Left ventricle myocardium superior (tissue), 1 donor: ENCODE data around the gene ARHGAP6. TPM values are rescaled to one million over a fixed set of nuclear protein-coding genes. Genes with fewer than 3 reads are reported as not detected.
"Not testable (repeated sequence)": the region's sequence is repeated elsewhere in the genome, so short reads cannot be mapped to it uniquely, and the experiment has no call there.

Experiments
- ATAC-seq: fragments of 200-7000 bp; cut with Tn5 transposase; one replicate; pipeline ENCODE4 v1.9.1; 2020; ENCODE audit warnings: mild to moderate bottlenecking, moderate library complexity
- DNase-seq: peaks from one replicate; pipeline ENCODE4 v3.0.0-alpha.2; 2020
- intact Hi-C: fragments of 100-400 bp; cut with micrococcal nuclease; formaldehyde crosslinking; loops from one replicate; pipeline ENCODE4 v1.11.0; 2022
- total RNA-seq: library from RNA; stranded (reverse); fragmentation: NEBNext Ultra II Directional; extraction: Animal tissue kit (Norgen Biotek cat#: 25700); gene quantifications from one replicate; pipeline ENCODE4 v1.2.1, GENCODE V29; 2021
- donor health status: DM: no; HTN: yes; CAD: no; lungs with severe emphysema.

The ARHGAP6 gene
- total RNA-seq, 1 donor from 2014 or later, result 2.8 TPM

- DNase-seq (no peak), ATAC-seq (peak; percentile 58)
- intact Hi-C loops, result no loop called here
These were observed 279.7 kb downstream of the ARHGAP6 start for GRCh38 chrX:11386001-11386523.

- DNase-seq (no peak), ATAC-seq (no peak)
- intact Hi-C loops, result no loop called here
These were observed 282.8 kb downstream of the ARHGAP6 start for GRCh38 chrX:11382930-11383329.

GRCh38 chrX:11381464-11381863, 284.3 kb downstream of the ARHGAP6 start:
- DNase-seq (no peak), ATAC-seq (peak; percentile 77)
- intact Hi-C loops, result no loop called here

- peak; percentile 75 for ATAC-seq
- intact Hi-C loops, result no loop called here
- no peak for DNase-seq
These were observed 285.4 kb downstream of the ARHGAP6 start for GRCh38 chrX:11380187-11380844.

GRCh38 chrX:11376163-11376562, 289.6 kb downstream of the ARHGAP6 start:
- intact Hi-C loops, result no loop called here
- DNase-seq (no peak), ATAC-seq (no peak)

- ATAC-seq (no peak), DNase-seq (no peak)
- intact Hi-C loops, result no loop called here
These were observed 290.1 kb downstream of the ARHGAP6 start for GRCh38 chrX:11375614-11376119.

- no peak for ATAC-seq
- intact Hi-C loops, result no loop called here
- DNase-seq, result no peak
These were observed 291.1 kb downstream of the ARHGAP6 start for GRCh38 chrX:11374570-11374969.

GRCh38 chrX:11371106-11371505, 294.6 kb downstream of the ARHGAP6 start:
- intact Hi-C loops, result no loop called here
- DNase-seq, result no peak
- no peak for ATAC-seq

- intact Hi-C loops, result no loop called here
- no peak for ATAC-seq
- DNase-seq, result no peak
These were observed 297.9 kb downstream of the ARHGAP6 start for GRCh38 chrX:11367609-11368430.

GRCh38 chrX:11366998-11367595, 298.6 kb downstream of the ARHGAP6 start:
- intact Hi-C loops, result no loop called here

GRCh38 chrX:11365426-11365825, 300.3 kb downstream of the ARHGAP6 start:
- intact Hi-C loops, result no loop called here
- no peak for DNase-seq
- ATAC-seq, result no peak

More at GRCh38 chrX:11366998-11367595, 298.6 kb downstream of the ARHGAP6 start:
- DNase-seq (no peak), ATAC-seq (no peak)

GRCh38 chrX:11364835-11365234, 300.9 kb downstream of the ARHGAP6 start:
- ATAC-seq, result no peak
- no peak for DNase-seq
- intact Hi-C loops, result no loop called here

GRCh38 chrX:11363825-11364224, 301.9 kb downstream of the ARHGAP6 start:
- intact Hi-C loops, ATAC-seq, DNase-seq: not testable (repeated sequence)

- intact Hi-C loops, result no loop called here
- DNase-seq, result no peak
- peak; percentile 42 for ATAC-seq
These were observed 302.6 kb downstream of the ARHGAP6 start for GRCh38 chrX:11363069-11363594.

GRCh38 chrX:11361666-11362065, 304.1 kb downstream of the ARHGAP6 start:
- intact Hi-C loops, ATAC-seq, DNase-seq: not testable (repeated sequence)

- ATAC-seq, intact Hi-C loops, DNase-seq: not testable (repeated sequence)
These were observed 309.8 kb downstream of the ARHGAP6 start for GRCh38 chrX:11355944-11356343.

GRCh38 chrX:11355259-11355909, 310.3 kb downstream of the ARHGAP6 start:
- DNase-seq (no peak), ATAC-seq (no peak)
- intact Hi-C loops, result no loop called here

- intact Hi-C loops, result no loop called here
- DNase-seq (no peak), ATAC-seq (no peak)
These were observed 313.4 kb downstream of the ARHGAP6 start for GRCh38 chrX:11352296-11352741.
